IPS DF 6.9 (cell line): ENCODE results near the gene ANAPC5.
"Not testable (repeated sequence)": the region's sequence is repeated elsewhere in the genome, so short reads cannot be mapped to it uniquely, and the experiment has no call there.

ENCODE experiments used
- DNase-seq: peaks from one replicate; pipeline ENCODE4 v3.0.0-alpha.2; 2013; ENCODE audit warnings: low read depth, low spot score
- H3K27ac ChIP-seq: one replicate; pipeline ENCODE4 v1.5.1; 2013; ENCODE audit warnings: low read length, control low read depth
- H3K27me3 ChIP-seq: 2 replicates; pipeline ENCODE4 v1.6.1; 2013; ENCODE audit warnings: mild to moderate bottlenecking, low read length; ENCODE audit not compliant: control insufficient read depth, insufficient read depth
- H3K36me3 ChIP-seq: 2 replicates; pipeline ENCODE4 v1.6.1; 2013; ENCODE audit warnings: low read length; ENCODE audit not compliant: control insufficient read depth, insufficient read depth
- H3K4me1 ChIP-seq: 2 replicates; pipeline ENCODE4 v1.6.1; 2013; ENCODE audit warnings: low read length; ENCODE audit not compliant: control insufficient read depth, insufficient read depth
- H3K4me3 ChIP-seq: 2 replicates; pipeline ENCODE4 v1.5.1; 2013; ENCODE audit warnings: mild to moderate bottlenecking, low read length
- H3K9me3 ChIP-seq: 2 replicates; pipeline ENCODE4 v1.6.1; 2013; ENCODE audit warnings: low read length, inconsistent platforms; ENCODE audit not compliant: control insufficient read depth, insufficient read depth
- WGBS: extraction: QIAGEN DNeasy Blood & Tissue Kit; methylation state at CpG from one replicate; pipeline ENCODE4 v1.1.7; 2013; ENCODE audit warnings: mixed read lengths, missing lambda C conversion rate; ENCODE audit not compliant: insufficient read length, insufficient coverage; 5-methylcytosine and 5-hydroxymethylcytosine counted together

The ANAPC5 gene

GRCh38 chr12:121287267-121287954 lies 64.8 kb downstream of the ANAPC5 start:
- Histone ChIP-seq H3K9me3 (no peaks in the 10 kb centered on the region), H3K36me3 (no peaks in the 10 kb centered on the region; the same call in 1 of the 2 replicates), H3K27ac (no peak overlapping the region), H3K4me3 (no peak overlapping the region), H3K4me1 (no peaks in the 10 kb centered on the region; the same call in 1 of the 2 replicates), H3K27me3 (no peaks in the 10 kb centered on the region)
- no CpG with 5 or more reads among the region's 10 CpGs for WGBS
- DNase-seq, result no peak

- Histone ChIP-seq H3K36me3 (no peaks in the 10 kb centered on the region; the same call in 1 of the 2 replicates), H3K27ac (no peak overlapping the region)
- WGBS, result no CpG with 5 or more reads among the region's 1 CpG
Observed at GRCh38 chr12:121285856-121286255, 66.4 kb downstream of the ANAPC5 start.

GRCh38 chr12:121284551-121285390 lies 67.4 kb downstream of the ANAPC5 start:
- no peaks in the 10 kb centered on the region for H3K27me3 ChIP-seq
- H3K27ac ChIP-seq, result no peak overlapping the region
- no peaks in the 10 kb centered on the region for H3K36me3 ChIP-seq
- no peak overlapping the region for H3K4me3 ChIP-seq
- H3K4me1 ChIP-seq, result peaks cover 2% of the 10 kb centered on the region; the same call in 1 of the 2 replicates
- WGBS, result no CpG with 5 or more reads among the region's 14 CpGs
- DNase-seq, result no peak
- no peaks in the 10 kb centered on the region for H3K9me3 ChIP-seq

More at GRCh38 chr12:121285856-121286255, 66.4 kb downstream of the ANAPC5 start:
- DNase-seq, result no peak
- Histone ChIP-seq H3K4me3 (no peak overlapping the region), H3K9me3 (no peaks in the 10 kb centered on the region), H3K4me1 (peaks cover 2% of the 10 kb centered on the region; the same call in 1 of the 2 replicates), H3K27me3 (no peaks in the 10 kb centered on the region)

GRCh38 chr12:121283841-121284240 lies 68.4 kb downstream of the ANAPC5 start:
- H3K27ac ChIP-seq, result no peak overlapping the region
- H3K36me3 ChIP-seq, result no peaks in the 10 kb centered on the region
- peaks cover 2% of the 10 kb centered on the region; the same call in 1 of the 2 replicates for H3K4me1 ChIP-seq
- DNase-seq, result no peak
- H3K27me3 ChIP-seq, result no peaks in the 10 kb centered on the region
- H3K4me3 ChIP-seq, result no peak overlapping the region
- no CpG with 5 or more reads among the region's 6 CpGs for WGBS
- H3K9me3 ChIP-seq, result no peaks in the 10 kb centered on the region

GRCh38 chr12:121283388-121283787 lies 68.8 kb downstream of the ANAPC5 start:
- WGBS, result no CpG with 5 or more reads among the region's 5 CpGs
- H3K36me3 ChIP-seq, result no peaks in the 10 kb centered on the region
- H3K4me1 ChIP-seq, result peaks cover 2% of the 10 kb centered on the region; the same call in 1 of the 2 replicates
- H3K4me3 ChIP-seq, result no peak overlapping the region
- H3K27me3 ChIP-seq, result no peaks in the 10 kb centered on the region
- H3K27ac ChIP-seq, result no peak overlapping the region
- DNase-seq, result no peak
- H3K9me3 ChIP-seq, result no peaks in the 10 kb centered on the region

- WGBS, result no CpG with 5 or more reads among the region's 11 CpGs
- not testable (repeated sequence) for H3K4me1 ChIP-seq, H3K36me3 ChIP-seq, H3K9me3 ChIP-seq, H3K4me3 ChIP-seq, DNase-seq, H3K27ac ChIP-seq, H3K27me3 ChIP-seq
Observed at GRCh38 chr12:121282910-121283309, 69.3 kb downstream of the ANAPC5 start.

DNA sequence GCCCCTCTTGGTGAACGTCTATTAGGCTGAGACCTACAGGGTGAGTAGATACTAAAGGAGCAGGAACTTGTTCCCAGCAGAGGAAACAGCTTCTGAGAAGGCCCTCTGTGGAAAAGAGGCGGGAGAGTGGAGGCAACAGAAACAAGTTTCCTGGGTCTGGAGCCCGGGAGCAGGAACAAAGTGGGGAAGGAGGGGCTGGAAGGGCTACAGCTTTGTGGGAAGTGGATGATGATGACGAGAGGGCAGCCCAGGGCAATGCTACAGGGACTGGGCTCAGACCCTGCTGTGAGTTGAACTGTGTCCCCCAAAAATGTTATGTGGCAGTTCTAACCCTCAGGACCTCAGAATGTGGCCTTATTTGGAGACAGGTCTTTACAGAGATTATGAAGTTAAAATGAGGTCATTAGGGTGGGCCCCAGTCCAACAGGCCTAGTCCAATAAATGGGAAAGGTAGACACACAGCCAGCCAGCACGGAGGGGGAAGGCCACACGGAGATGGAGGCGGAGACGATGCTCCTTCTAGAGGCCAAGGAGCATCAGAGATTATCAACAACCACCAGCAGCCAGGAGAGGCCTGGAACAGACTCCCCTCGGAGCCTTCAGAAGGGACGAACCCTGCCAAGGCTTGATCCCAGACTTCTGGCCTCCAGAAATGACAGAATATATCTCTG lies 70.0 kb downstream of the ANAPC5 start:
- H3K4me3 ChIP-seq, result no peak overlapping the region
- H3K4me1 ChIP-seq, result peaks cover 2% of the 10 kb centered on the region; the same call in 1 of the 2 replicates
- no peaks in the 10 kb centered on the region for H3K36me3 ChIP-seq
- no CpG with 5 or more reads among the region's 10 CpGs for WGBS
- no peaks in the 10 kb centered on the region for H3K9me3 ChIP-seq
- DNase-seq, result no peak
- no peak overlapping the region for H3K27ac ChIP-seq
- H3K27me3 ChIP-seq, result no peaks in the 10 kb centered on the region

GRCh38 chr12:121281116-121281515 lies 71.1 kb downstream of the ANAPC5 start:
- not testable (repeated sequence) for H3K4me3 ChIP-seq, H3K27ac ChIP-seq
- WGBS, result no CpG with 5 or more reads among the region's 14 CpGs

GRCh38 chr12:121280531-121280930 lies 71.7 kb downstream of the ANAPC5 start:
- H3K27ac ChIP-seq, H3K36me3 ChIP-seq, H3K4me1 ChIP-seq, H3K4me3 ChIP-seq, H3K9me3 ChIP-seq, H3K27me3 ChIP-seq, DNase-seq: not testable (repeated sequence)
- WGBS, result no CpG with 5 or more reads among the region's 11 CpGs

More at GRCh38 chr12:121281116-121281515, 71.1 kb downstream of the ANAPC5 start:
- not testable (repeated sequence) for DNase-seq, H3K9me3 ChIP-seq, H3K27me3 ChIP-seq, H3K4me1 ChIP-seq, H3K36me3 ChIP-seq

GRCh38 chr12:121279507-121279915 lies 72.7 kb downstream of the ANAPC5 start:
- H3K27ac ChIP-seq, result no peak overlapping the region

More at GRCh38 chr12:121279507-121279915, 72.7 kb downstream of the ANAPC5 start:
- no CpG with 5 or more reads among the region's 10 CpGs for WGBS
- no peaks in the 10 kb centered on the region for H3K9me3 ChIP-seq
- H3K4me1 ChIP-seq, result peaks cover 2% of the 10 kb centered on the region; the same call in 1 of the 2 replicates
- H3K36me3 ChIP-seq, result no peaks in the 10 kb centered on the region
- no peak overlapping the region for H3K4me3 ChIP-seq
- no peaks in the 10 kb centered on the region for H3K27me3 ChIP-seq
- no peak for DNase-seq
